Measurements from ENCODE around the gene RANBP10.

DNA sequence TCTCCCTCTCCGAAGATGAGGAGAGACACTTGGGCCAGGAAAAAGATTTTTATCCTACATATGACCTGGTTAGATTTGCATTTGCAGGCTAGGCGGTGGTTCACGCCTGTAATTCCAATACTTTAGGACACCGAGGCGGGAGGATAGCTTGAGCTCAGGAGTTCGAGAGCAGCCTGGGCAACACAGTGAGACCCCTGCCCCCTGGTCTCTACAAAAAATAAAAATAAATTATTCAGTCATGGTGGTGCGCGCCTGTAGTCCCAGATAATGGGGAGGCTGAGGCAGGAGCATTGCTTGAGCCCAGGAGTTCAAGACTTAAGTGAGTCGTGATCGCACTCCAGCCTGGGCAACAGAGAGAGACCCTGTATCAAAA lies 27.9 kb upstream of the RANBP10 start:
- TF ChIP-seq CTCF (IDR thresholded peaks at IDR 0.05) (no peak), POLR2AphosphoS5 (IDR thresholded peaks at IDR 0.05) (no peak), POLR2A (IDR thresholded peaks at IDR 0.05) (no peak), EP300 (IDR thresholded peaks at IDR 0.05) (no peak)
